ENCODE measurements around the gene NHERF1.
A peak's percentile ranks its signal among the peaks of the same experiment; 100 is the strongest.

NHERF1 gene

GRCh38 chr17:74810699-74811485 lies 62.5 kb downstream of the NHERF1 start:
- no peak for DNase-seq (ENCODE audit: low read depth)

- DNase-seq (ENCODE audit: low read depth) = no peak
Measured at GRCh38 chr17:74812109-74813009, 63.9 kb downstream of the NHERF1 start.

- DNase-seq (ENCODE audit: low read depth) = no peak
Measured at GRCh38 chr17:74814453-74814852, 66.0 kb downstream of the NHERF1 start.

- no peak for DNase-seq (ENCODE audit: low read depth)
Measured at GRCh38 chr17:74815067-74815466, 66.6 kb downstream of the NHERF1 start.

GRCh38 chr17:74815550-74816370 lies 67.3 kb downstream of the NHERF1 start:
- peak; percentile 11 for DNase-seq (ENCODE audit: low read depth)

- DNase-seq (ENCODE audit: low read depth) = no peak
Measured at GRCh38 chr17:74816905-74817620, 68.6 kb downstream of the NHERF1 start.

GRCh38 chr17:74818291-74818938 lies 70.0 kb downstream of the NHERF1 start:
- DNase-seq (ENCODE audit: low read depth) = no peak

Data from ELR (cell line).